Fibroblast of lung (primary cell): ENCODE measurements around the gene USP6NL.

Experiments used
- EZH2 ChIP-seq: IDR thresholded peaks from 2 replicates; pipeline ENCODE4 v1.5.1; 2012; ENCODE audit warnings: low read length, control low read depth, mild to moderate bottlenecking; ENCODE audit errors: missing control alignments
- TF ChIP-seq, protein P1 (sequence below), 2 donors: IDR thresholded peaks in 1 of 2; conservative IDR thresholded peaks in 1 of 2; 1 replicate in 1 of 2; 2 replicates in 1 of 2; pipeline ENCODE4 v1.5.1; 2011 to 2012; ENCODE audit warnings: low read length in 2 of 2, control low read depth in 1 of 2, inconsistent platforms in 1 of 2, low read depth in 1 of 2, mild to moderate bottlenecking in 1 of 2

DNA sequence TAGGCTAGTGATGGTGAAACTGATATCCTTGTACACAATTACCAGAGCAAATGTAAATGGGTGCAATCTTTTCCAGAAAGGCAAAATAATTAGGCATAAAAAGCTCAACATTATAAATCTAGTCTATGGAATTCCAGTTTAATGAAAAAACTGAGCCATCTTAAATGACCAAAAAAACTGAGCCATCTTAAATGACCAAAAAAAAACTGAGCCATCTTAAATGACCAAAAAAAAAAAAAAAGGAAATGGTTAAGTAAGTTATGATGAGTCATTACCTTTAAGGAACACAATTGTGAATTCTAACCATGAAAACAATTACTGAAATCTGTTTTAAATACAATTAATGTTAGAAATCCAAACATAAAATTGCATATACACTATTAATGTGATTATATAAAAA is 25.3 kb downstream of the USP6NL start:
- TF ChIP-seq, protein P1, sequence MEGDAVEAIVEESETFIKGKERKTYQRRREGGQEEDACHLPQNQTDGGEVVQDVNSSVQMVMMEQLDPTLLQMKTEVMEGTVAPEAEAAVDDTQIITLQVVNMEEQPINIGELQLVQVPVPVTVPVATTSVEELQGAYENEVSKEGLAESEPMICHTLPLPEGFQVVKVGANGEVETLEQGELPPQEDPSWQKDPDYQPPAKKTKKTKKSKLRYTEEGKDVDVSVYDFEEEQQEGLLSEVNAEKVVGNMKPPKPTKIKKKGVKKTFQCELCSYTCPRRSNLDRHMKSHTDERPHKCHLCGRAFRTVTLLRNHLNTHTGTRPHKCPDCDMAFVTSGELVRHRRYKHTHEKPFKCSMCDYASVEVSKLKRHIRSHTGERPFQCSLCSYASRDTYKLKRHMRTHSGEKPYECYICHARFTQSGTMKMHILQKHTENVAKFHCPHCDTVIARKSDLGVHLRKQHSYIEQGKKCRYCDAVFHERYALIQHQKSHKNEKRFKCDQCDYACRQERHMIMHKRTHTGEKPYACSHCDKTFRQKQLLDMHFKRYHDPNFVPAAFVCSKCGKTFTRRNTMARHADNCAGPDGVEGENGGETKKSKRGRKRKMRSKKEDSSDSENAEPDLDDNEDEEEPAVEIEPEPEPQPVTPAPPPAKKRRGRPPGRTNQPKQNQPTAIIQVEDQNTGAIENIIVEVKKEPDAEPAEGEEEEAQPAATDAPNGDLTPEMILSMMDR (conservative IDR thresholded peaks at IDR 0.05 in 1 of 2, IDR thresholded peaks at IDR 0.05 in 1 of 2; ENCODE audit: low read depth in 1 of 2, low read length in 2 of 2), result no peak
- no peak for TF ChIP-seq EZH2
